Activated CD8-positive, alpha-beta T cell treated with anti-CD3 and anti-CD28 coated beads for 36 hours (primary cell): ENCODE data around the gene CCT5. TPM values are rescaled to one million over a fixed set of nuclear protein-coding genes. Genes with fewer than 3 reads are reported as not detected.

Source experiments
- ATAC-seq: fragments of 200-7000 bp; cut with Tn5 transposase; one replicate; pipeline ENCODE4 v1.10.0; 2021; ENCODE audit warnings: mild to moderate bottlenecking, moderate library complexity
- CTCF ChIA-PET: fragments of 350-600 bp; sonication (Branson Sonifier 250); formaldehyde crosslinking; loops from one replicate; lab custom pipeline; 2021; ENCODE audit warnings: antibody characterized with exemption; lab: Charles Lee
- POLR2A ChIA-PET: fragments of 350-600 bp; sonication (Branson Sonifier 250); formaldehyde crosslinking; loops from one replicate; lab custom pipeline; 2021; ENCODE audit warnings: antibody characterized with exemption; lab: Charles Lee
- DNase-seq: peaks from one replicate; pipeline ENCODE4 v3.0.0-alpha.2; 2020
- H3K27ac Mint-ChIP-seq: one replicate; pipeline ENCODE4 v1.8.0; 2021; ENCODE audit warnings: mild to moderate bottlenecking, mixed read lengths
- H3K27me3 Mint-ChIP-seq: one replicate; pipeline ENCODE4 v1.8.0; 2021; ENCODE audit warnings: mixed read lengths
- H3K36me3 Mint-ChIP-seq: one replicate; pipeline ENCODE4 v1.8.0; 2021; ENCODE audit warnings: low read depth, mixed read lengths
- H3K4me1 Mint-ChIP-seq: one replicate; pipeline ENCODE4 v1.8.0; 2021; ENCODE audit warnings: low read depth, mixed read lengths
- H3K4me3 Mint-ChIP-seq: one replicate; pipeline ENCODE4 v1.8.0; 2021; ENCODE audit warnings: mild to moderate bottlenecking, moderate library complexity, mixed read lengths
- H3K9me3 Mint-ChIP-seq: one replicate; pipeline ENCODE4 v1.8.0; 2021; ENCODE audit warnings: mixed read lengths
- CTCF ChIP-seq: fragments of 200-600 bp; IDR thresholded peaks from one replicate; pipeline ENCODE4 v1.8.0; 2022; ENCODE audit warnings: antibody characterized with exemption, mild to moderate bottlenecking
- intact Hi-C: fragments of 100-400 bp; cut with micrococcal nuclease; formaldehyde crosslinking; loops from one replicate; pipeline ENCODE4 v1.10.0; 2022
- total RNA-seq, 2 experiments: library from RNA; stranded (reverse); gene quantifications; one replicate each; pipeline ENCODE4 v1.2.3, GENCODE V29; 2021

Gene CCT5
- total RNA-seq, 2 experiments from 2014 or later, result 461 to 481 TPM

GRCh38 chr5:10213316-10213715 lies 36.8 kb upstream of the CCT5 start:
- intact Hi-C loops, result no loop called here
- POLR2A ChIA-PET, result no interaction called here
- no peak for DNase-seq
- Mint-ChIP-seq H3K9me3 (no peaks in the 10 kb centered on the region), H3K4me3 (no peak overlapping the region), H3K27me3 (no peaks in the 10 kb centered on the region), H3K36me3 (peaks cover 3% of the 10 kb centered on the region), H3K27ac (no peak overlapping the region), H3K4me1 (no peaks in the 10 kb centered on the region)
- ATAC-seq, result no peak
- no peak for TF ChIP-seq CTCF
- CTCF ChIA-PET, result no interaction called here

GRCh38 chr5:10214041-10214440 lies 36.0 kb upstream of the CCT5 start:
- intact Hi-C loops, result no loop called here
- no peak for TF ChIP-seq CTCF
- ChIA-PET CTCF (no interaction called here), POLR2A (interaction anchor here (0.6 kb wide), 1 partner anchor 118 kb away, joined by 3 read pairs; no protein-coding TSS in a partner anchor)
- no peaks in the 10 kb centered on the region for H3K9me3 Mint-ChIP-seq
- DNase-seq, result no peak
- no peaks in the 10 kb centered on the region for H3K27me3 Mint-ChIP-seq
- H3K4me1 Mint-ChIP-seq, result no peaks in the 10 kb centered on the region
- peaks cover 3% of the 10 kb centered on the region for H3K36me3 Mint-ChIP-seq
- H3K4me3 Mint-ChIP-seq, result no peak overlapping the region
- ATAC-seq, result no peak
- H3K27ac Mint-ChIP-seq, result no peak overlapping the region

- no peak for ATAC-seq
- TF ChIP-seq CTCF, result no peak
- ChIA-PET POLR2A (no interaction called here), CTCF (no interaction called here)
- Mint-ChIP-seq H3K4me1 (no peaks in the 10 kb centered on the region), H3K36me3 (peaks cover 3% of the 10 kb centered on the region), H3K27ac (no peak overlapping the region), H3K27me3 (no peaks in the 10 kb centered on the region), H3K4me3 (no peak overlapping the region), H3K9me3 (no peaks in the 10 kb centered on the region)
- DNase-seq, result no peak
- intact Hi-C loops, result no loop called here
These were observed 34.7 kb upstream of the CCT5 start for GRCh38 chr5:10215366-10215765.

GRCh38 chr5:10216107-10216506 lies 34.0 kb upstream of the CCT5 start:
- no peaks in the 10 kb centered on the region for H3K4me1 Mint-ChIP-seq
- peaks cover 3% of the 10 kb centered on the region for H3K36me3 Mint-ChIP-seq
- H3K27me3 Mint-ChIP-seq, result no peaks in the 10 kb centered on the region
- no peak overlapping the region for H3K27ac Mint-ChIP-seq
- DNase-seq, result no peak
- ATAC-seq, result no peak
- no peak for TF ChIP-seq CTCF
- no peak overlapping the region for H3K4me3 Mint-ChIP-seq
- intact Hi-C loops, result no loop called here
- H3K9me3 Mint-ChIP-seq, result no peaks in the 10 kb centered on the region
- CTCF ChIA-PET, result no interaction called here
- POLR2A ChIA-PET, result no interaction called here

GRCh38 chr5:10218658-10219057 lies 31.4 kb upstream of the CCT5 start:
- Mint-ChIP-seq H3K4me1 (no peaks in the 10 kb centered on the region), H3K4me3 (no peak overlapping the region), H3K27ac (no peak overlapping the region), H3K36me3 (peaks cover 16% of the 10 kb centered on the region), H3K27me3 (no peaks in the 10 kb centered on the region), H3K9me3 (no peaks in the 10 kb centered on the region)
- intact Hi-C loops, result no loop called here
- ATAC-seq, result no peak
- no peak for TF ChIP-seq CTCF
- CTCF ChIA-PET, result no interaction called here
- POLR2A ChIA-PET, result no interaction called here
- no peak for DNase-seq
